Measurements from ENCODE around the gene SPESP1.

DNA sequence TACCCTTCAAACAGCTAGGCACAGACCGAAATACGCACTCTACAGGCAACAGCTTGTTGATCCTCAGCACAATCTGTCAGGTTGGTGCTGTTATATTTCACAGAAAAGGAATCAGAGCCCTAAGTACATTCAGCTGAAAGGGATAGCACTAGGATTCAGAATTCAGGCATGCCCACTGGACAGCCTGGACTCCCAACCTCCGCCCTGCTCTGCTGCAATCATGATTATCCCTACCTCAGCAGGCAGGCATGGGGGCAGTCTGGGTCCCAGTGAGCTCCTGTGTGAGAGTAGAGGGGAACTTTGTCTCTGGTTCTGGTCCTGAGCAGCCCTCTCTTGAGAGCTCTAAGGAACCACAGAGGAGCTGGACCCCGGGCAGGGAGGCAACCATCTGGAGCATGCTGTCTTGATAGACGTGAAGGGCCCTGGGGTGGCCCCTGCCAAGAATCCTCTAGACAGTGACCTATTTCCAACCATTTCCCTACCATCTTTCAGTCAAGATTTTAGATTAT lies 60.7 kb downstream of the SPESP1 start:
- TF ChIP-seq, protein P1, sequence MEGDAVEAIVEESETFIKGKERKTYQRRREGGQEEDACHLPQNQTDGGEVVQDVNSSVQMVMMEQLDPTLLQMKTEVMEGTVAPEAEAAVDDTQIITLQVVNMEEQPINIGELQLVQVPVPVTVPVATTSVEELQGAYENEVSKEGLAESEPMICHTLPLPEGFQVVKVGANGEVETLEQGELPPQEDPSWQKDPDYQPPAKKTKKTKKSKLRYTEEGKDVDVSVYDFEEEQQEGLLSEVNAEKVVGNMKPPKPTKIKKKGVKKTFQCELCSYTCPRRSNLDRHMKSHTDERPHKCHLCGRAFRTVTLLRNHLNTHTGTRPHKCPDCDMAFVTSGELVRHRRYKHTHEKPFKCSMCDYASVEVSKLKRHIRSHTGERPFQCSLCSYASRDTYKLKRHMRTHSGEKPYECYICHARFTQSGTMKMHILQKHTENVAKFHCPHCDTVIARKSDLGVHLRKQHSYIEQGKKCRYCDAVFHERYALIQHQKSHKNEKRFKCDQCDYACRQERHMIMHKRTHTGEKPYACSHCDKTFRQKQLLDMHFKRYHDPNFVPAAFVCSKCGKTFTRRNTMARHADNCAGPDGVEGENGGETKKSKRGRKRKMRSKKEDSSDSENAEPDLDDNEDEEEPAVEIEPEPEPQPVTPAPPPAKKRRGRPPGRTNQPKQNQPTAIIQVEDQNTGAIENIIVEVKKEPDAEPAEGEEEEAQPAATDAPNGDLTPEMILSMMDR (IDR thresholded peaks at IDR 0.05), result no peak
- TF ChIP-seq POLR2A (IDR thresholded peaks at IDR 0.05), result no peak

Measured in thyroid gland (tissue), 4 donors.